Fibroblast of skin of left quadriceps (primary cell): ENCODE data around the gene FCN3.
A peak's percentile ranks its signal among the peaks of the same experiment; 100 is the strongest.

ENCODE experiments used
- DNase-seq, 2 experiments: peaks; one replicate each; pipeline ENCODE4 v3.0.0-alpha.2; 2013; ENCODE audit warnings: low read depth in 2 of 2

Gene FCN3

DNA sequence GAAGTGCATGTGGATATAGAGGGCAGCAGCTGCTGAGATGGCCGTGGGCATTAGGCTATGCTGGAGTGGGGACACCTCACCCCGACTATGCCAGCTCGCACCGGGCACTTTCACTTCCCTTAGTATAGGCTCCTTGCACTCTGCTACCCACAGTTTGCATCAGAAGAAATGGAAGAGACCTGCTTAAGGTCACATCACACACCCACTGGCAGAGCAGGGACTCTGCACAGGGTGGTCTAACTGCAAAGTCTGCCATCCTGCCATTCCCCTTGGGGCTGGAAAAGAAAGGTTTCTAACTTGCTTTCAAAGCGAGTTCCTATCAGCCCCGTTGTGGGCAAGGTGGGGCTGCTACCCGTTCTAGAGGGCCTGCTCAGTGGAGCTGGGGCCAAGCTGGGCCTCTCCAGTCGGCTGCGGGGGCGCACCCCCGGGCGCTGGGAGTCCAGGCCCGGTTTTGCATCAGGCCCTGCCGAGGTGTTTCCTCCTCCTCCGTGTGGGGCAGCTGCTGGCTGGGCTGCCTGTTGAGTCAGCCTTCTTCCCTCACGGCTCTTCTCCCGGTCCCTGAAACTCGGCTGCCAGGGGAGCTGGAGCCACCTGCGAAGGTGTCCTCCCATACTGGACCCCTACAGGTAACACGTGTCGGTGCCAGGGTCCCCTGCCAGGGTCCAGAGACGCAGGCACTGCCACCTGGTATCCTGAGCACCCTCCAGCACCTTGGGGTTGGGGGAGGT, 32.9 kb downstream of the FCN3 start, which contains the start of gene SYTL1:
Gene SYTL1, plus strand, starts transcription at position 498 of the 728 bp plus-strand sequence. CDS start 3,313 bp downstream, outside the sequence.
- peak; percentile 39 to 49 for DNase-seq

DNA sequence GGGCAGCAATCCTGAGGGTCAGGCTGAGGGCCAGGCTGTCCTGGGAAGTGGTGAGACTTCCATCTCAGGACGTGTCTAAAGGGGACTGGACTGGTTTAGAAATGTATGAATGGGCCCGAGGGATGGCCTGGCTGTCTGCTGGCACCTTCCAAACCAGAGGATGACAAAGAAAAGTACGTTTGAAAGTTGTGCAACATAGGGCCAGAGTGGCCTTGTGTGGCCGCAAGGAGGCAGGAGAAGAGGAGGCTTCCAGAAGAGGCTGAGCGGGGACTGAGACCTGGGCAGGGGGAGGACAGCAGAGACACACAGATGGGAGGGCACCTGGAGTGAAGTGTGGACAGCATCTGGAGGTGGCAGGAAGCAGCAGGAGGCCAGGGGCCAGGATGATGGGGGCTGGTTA, 35.4 kb downstream of the FCN3 start:
- DNase-seq = no peak

DNA sequence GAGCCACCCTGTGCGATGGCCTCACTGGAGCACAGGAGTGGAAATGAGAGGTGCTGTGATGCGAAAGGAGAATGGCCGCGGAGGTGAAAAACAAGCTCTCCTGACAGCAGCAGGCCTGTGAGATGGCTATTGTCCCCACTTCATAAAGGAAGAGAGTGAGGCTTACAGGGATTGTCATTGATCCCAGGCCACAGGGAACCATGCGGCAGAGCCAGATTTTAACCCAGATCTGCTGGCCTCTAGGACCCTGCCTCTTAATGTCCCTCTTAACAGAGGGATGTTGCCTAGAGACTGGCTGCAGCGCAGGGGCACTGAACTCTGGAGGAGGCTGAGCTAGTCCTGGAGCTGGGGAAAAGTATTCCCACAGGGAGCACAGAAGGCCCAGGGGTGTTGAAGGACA, 35.9 kb downstream of the FCN3 start:
- DNase-seq = no peak

DNA sequence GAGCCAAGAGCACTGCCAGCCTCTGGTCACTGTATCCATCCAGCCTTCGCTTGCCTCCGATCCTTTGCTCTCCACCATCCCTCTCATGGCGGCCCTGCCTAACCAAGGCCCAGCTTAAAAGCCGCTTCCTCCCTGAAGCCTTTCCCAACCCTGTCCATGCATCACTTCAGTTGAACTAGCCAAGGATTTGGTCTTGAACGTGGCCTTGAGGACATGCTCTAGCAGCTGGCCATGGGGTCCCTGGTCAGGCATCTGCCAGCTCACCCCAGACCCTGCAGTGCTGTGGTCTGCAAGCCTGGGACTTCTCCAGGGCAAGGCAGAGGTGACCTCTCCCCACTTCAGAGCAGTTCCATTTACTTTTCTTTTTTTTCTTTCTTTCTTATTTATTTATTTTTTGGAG, 37.9 kb downstream of the FCN3 start:
- DNase-seq = no peak

DNA sequence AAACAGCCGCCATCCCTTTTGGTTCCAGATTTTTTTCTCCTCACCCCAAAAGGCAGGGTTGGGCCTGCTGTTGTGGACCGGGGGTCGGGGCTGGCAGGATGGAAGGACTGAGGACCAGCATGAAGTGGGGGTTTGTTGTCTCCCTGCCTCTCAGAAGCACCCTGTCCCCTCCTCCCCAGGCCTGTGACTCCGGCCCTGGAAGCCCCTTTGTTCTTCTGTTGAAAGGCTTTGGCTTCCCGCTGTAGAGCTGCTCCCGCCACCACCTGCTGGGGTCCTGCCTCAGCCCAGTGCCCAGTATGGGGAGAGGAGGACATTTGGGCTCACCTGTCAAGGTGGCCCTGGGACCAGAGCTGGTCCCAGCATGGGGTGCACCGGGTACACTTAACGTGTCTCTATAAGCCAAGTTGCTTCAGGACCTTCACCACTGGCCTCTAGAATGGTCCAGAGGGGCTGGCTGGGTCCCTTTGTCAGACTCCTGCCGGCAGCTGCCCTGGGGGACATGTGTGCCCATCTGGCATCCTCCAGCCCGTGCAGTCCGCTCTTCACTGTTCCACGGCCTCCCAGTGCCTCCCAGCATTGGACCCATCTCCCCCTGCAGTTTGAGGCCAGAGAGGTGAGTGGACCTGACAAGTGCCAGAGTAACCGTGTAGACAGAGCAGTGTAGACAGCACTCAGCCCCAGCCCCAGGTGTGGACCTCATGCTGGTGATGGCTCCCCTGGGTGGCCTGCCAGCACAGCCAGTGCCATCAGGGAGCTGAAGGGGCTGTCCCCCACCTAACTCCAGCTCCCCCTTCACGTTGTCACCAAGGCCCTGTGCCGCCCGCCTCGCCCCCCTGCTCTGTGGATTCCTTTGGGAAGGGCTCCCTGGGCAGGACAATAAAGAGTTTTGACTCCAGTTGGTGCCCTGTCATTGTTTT, 38.9 kb downstream of the FCN3 start:
- DNase-seq = no peak

DNA sequence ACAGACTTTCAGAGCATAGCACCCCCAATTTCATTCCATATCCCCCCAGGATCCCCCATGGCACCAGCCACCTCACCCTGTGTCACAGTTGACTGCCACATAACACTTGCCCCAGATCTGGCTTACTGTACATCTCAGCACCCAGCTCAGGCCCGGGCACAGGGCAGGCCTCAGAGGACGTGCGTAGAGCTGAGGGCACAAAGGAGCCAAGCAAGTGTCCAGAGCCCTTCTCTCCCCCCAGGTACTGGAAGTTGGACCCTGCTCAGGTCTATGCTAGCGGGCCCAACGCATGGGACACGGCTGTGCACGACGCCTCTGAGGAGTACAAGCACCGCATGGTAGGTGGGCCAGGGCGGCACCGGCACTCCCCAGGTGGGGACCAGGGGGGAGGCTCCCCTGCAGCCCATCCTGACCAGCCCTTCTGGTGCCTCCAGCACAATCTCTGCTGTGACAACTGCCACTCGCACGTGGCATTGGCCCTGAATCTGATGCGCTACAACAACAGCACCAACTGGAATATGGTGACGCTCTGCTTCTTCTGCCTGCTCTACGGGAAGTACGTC, 40.8 kb downstream of the FCN3 start:
- DNase-seq = no peak

DNA sequence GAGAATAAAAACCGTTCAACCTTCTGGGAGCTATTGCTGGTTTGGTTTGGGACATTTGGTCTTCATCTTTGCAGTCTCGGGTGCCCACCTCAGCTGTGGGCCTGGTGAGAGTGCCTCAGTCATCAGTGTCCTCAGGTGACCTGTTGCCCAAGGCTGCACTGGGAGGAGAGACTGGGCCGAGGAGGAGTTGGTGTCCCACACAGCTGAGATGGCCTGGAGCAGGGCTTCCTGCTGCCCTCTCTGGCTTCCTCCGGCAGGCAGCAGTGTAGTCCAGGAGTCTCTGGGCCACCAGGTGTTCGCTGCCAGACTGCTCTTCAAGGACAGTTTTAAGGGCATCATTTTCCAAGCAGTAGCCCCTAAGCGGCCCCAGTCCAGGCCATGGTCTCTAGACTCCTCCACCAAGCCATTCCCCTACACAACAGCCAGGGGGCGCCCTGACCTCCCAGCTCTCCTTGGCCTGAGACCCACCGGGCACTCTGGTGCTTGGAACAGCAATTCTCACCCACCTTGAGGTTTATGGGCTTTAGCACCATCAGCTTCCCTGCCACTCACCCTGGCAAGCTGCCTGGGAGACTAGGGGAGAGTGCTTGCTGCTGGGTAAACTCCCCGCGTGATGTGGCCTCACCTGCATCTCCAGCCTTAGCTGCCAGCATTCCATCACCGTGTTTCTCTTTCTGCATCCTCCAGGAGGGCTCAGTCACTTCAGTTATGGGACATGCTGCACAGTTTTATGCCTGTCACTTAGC, 41.9 kb downstream of the FCN3 start:
- DNase-seq = no peak

DNA sequence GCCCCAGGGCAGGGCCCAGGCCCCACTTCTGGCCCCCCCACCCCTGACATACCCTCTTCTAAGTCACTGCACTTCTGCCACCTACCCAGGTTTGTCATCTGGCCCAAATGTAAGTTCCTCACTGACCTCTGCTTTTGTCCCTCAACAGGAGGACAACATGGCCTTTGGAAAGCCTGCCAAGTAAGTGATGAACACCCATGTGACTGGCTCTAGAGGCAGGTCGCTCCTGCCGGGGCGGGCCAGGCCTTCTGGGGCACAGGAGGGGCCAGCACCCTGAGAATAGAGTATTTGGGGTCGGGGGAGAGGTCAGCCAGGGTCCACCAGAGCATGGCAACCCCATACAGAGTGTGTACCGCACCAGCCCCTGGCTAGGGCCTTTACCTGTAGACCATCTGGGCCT, 42.7 kb downstream of the FCN3 start:
- no peak for DNase-seq

DNA sequence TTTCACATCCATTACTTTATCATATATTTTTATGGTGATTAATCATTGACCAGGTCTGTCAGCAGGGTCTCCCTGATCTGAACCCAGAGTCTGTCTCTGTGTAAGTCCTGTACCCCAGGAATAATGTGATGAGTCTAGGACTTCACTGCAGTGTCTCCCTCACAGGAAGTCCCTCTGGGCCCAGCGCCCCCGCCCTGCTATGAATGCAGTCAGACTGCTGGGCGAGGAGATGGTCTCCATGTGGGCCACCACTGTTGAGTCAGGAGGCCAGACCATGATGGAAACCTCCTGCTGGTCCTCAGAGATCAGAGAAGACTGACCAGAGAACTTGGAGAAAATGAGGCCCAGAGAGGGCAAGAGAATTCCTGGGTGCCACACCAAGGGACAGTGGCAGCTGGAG, 43.2 kb downstream of the FCN3 start:
- DNase-seq = no peak

DNA sequence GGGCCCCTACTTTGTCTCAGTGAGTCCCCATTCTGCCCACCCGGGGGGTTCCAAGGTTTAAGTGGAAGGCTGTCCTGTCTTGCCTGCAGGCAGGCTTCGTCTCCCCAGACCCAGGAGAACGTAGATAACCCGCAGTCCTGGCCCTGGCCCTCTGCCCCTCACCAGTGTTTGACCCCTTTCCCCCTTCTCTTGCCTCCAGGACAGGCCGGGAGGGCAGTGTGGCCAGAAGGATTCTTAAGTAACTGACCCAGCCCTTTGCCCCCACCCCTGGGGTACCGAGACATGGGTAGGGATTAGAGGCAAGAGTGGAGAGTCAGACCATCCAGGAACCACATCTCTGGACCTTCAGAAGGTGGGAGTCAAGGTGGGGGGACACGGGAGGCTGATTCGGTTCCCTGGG, 43.8 kb downstream of the FCN3 start:
- no peak for DNase-seq

DNA sequence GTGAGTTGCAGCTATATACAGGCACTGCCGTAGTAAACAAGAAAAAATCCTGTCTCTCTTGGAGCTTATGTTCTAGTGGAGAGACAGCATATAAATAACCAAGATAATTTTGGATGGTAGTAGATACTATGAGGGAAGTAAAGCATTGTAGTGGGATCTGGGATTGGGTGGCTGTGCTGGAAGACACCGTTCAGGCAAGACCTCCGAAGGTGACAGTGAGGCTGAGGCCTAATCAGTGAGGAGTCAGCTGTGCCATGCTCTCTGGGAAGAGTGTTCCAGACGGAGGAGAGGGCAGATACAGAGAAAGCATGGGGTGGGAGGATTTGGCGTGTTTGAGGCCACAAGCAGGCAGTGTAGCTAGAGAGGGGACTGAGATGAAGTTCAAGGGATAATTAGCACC, 46.7 kb downstream of the FCN3 start:
- no peak for DNase-seq

DNA sequence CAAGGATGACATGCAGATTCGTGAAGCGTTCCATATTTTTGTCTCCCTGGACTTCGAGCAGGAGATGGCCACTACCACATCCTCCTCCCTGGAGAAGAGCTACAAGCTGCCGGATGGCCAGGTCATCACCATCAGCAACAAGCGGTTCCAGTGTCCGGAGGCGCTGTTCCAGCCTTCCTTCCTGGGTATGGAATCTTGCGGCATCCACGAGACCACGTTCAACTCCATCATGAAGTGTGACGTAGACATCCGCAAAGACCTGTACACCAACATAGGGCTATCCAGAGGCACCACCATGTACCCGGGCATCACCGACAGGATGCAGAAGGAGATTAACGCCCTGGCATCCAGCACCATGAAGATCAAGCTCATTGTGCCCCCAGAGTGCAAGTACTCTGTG, 49.3 kb downstream of the FCN3 start:
- no peak for DNase-seq

DNA sequence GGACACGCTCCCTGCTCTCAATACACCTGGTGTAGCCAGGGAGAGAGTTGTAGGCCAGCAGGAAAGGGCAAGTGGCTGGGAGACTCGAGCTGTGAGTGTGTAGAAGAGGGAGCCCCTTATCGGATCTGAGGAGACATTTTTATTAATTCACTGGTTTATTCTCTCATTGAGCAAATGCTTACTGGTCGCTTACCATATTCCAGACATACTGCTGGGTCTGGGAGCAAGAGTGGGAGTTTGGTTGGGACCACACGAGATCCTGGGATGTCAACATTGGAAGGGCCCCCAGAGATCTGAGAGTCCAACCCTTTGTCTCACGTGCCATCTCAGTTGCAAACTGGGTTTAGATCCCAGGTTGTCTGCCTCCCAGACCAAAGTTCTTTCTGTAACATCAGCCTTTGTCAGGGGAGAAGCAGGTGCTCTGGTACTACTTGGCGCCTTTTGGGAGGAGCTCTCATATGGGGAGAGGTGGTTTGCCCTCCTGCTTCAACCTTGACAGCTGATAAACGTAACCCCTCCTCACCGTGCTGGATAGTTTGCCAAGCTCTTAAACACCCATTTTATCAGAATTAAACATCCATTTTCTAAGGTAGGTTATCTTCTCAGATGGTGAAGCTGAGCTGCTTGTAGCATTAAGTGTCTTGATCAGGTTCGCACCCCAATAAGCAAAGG, 51.9 kb downstream of the FCN3 start:
- DNase-seq = no peak

DNA sequence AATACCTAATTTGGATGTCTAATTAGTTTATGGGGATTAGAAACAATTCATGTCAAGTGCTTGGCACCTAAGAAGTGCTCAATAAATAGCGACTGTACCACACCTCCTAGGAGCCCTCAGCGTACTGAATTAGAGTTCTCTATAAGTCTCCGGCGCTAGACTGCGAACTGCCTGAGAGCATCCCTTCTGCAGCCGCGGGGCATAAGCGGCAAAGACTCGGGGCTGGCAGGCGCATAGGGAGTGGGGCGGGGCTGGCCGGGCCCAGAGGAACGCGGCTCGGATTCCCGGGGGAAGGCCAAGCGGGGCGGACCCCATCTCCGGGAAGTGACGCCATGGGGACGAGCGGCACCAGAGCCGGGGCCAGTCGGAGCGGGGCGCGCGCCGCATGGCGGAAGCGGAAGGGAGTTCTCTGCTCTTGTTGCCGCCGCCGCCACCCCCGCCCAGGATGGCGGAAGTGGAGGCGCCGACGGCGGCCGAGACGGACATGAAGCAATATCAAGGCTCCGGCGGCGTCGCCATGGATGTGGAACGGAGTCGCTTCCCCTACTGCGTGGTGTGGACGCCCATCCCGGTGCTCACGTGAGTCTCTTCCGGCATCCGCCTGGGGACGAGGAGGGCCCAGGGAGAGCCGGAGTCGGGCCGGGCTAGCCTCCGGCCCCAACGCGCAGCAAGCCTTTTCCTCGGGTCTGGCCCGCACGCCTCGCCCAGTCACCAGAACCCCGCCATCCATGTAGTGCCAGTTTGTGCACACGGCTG, 52.6 kb downstream of the FCN3 start, which contains the start of gene TMEM222:
Gene TMEM222, plus strand, starts transcription at position 351 of the 756 bp plus-strand sequence. Its CDS starts 35 bp downstream, at position 386.
- DNase-seq = peak; percentile 93 to 94
